ENCODE measurements around the gene GRK3.

Gene GRK3

GRCh38 chr22:25656724-25657123, 92.2 kb downstream of the GRK3 start:
- Histone ChIP-seq H3K27ac (ENCODE audit: low read length) (no peak overlapping the region), H3K27me3 (ENCODE audit: control insufficient read depth, insufficient read depth, low read length) (no peaks in the 10 kb centered on the region), H3K4me1 (ENCODE audit: control insufficient read depth, insufficient read depth, low read length) (no peaks in the 10 kb centered on the region), H3K4me3 (ENCODE audit: low read length) (no peak overlapping the region), H3K36me3 (ENCODE audit: control insufficient read depth, insufficient read depth, low read length) (no peaks in the 10 kb centered on the region), H3K9me3 (ENCODE audit: control insufficient read depth, insufficient read depth, low read length) (no peaks in the 10 kb centered on the region)
- no peak for DNase-seq (ENCODE audit: low read depth, low spot score)

- Histone ChIP-seq H3K36me3 (ENCODE audit: control insufficient read depth, insufficient read depth, low read length) (no peaks in the 10 kb centered on the region), H3K4me1 (ENCODE audit: control insufficient read depth, insufficient read depth, low read length) (no peaks in the 10 kb centered on the region), H3K27me3 (ENCODE audit: control insufficient read depth, insufficient read depth, low read length) (no peaks in the 10 kb centered on the region), H3K27ac (ENCODE audit: low read length) (no peak overlapping the region), H3K9me3 (ENCODE audit: control insufficient read depth, insufficient read depth, low read length) (no peaks in the 10 kb centered on the region), H3K4me3 (ENCODE audit: low read length) (no peak overlapping the region)
- no peak for DNase-seq (ENCODE audit: low read depth, low spot score)
- WGBS (ENCODE audit: insufficient coverage, insufficient read length), result 100% methylated on average over 1 of the region's 4 CpGs
Observed at GRCh38 chr22:25658633-25659032, 94.2 kb downstream of the GRK3 start.

- Histone ChIP-seq H3K36me3 (ENCODE audit: control insufficient read depth, insufficient read depth, low read length) (no peaks in the 10 kb centered on the region), H3K4me1 (ENCODE audit: control insufficient read depth, insufficient read depth, low read length) (no peaks in the 10 kb centered on the region), H3K9me3 (ENCODE audit: control insufficient read depth, insufficient read depth, low read length) (no peaks in the 10 kb centered on the region), H3K27ac (ENCODE audit: low read length) (no peak overlapping the region), H3K27me3 (ENCODE audit: control insufficient read depth, insufficient read depth, low read length) (no peaks in the 10 kb centered on the region), H3K4me3 (ENCODE audit: low read length) (no peak overlapping the region)
- DNase-seq (ENCODE audit: low read depth, low spot score), result no peak
- WGBS (ENCODE audit: insufficient coverage, insufficient read length), result no CpG with 5 or more reads among the region's 2 CpGs
Observed at GRCh38 chr22:25659413-25659812, 94.9 kb downstream of the GRK3 start.

DNA sequence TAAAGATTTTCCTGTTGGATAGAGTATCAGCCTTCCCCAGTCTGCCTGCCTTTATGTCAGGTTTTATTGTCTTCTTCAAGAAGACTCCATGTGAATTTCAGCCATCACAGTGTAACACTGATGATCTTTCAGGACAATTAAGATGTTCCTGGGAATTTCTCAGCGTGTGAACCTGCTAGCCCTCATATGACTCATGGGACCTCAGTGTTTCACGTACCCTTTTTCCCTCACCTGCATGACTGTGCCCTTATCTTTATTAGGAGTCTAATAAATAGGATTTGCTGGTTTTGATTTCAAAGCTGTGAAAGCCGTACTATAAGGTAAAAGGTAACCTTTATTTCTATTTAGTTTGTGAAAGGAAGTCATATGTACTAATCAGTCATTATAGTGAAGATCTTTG, 95.9 kb downstream of the GRK3 start:
- H3K4me3 ChIP-seq (ENCODE audit: low read length), result no peak overlapping the region
- H3K36me3 ChIP-seq (ENCODE audit: control insufficient read depth, insufficient read depth, low read length), result no peaks in the 10 kb centered on the region
- H3K27ac ChIP-seq (ENCODE audit: low read length), result no peak overlapping the region
- DNase-seq (ENCODE audit: low read depth, low spot score), result no peak
- no peaks in the 10 kb centered on the region for H3K9me3 ChIP-seq (ENCODE audit: control insufficient read depth, insufficient read depth, low read length)
- no peaks in the 10 kb centered on the region for H3K27me3 ChIP-seq (ENCODE audit: control insufficient read depth, insufficient read depth, low read length)
- WGBS (ENCODE audit: insufficient coverage, insufficient read length), result no CpG with 5 or more reads among the region's 3 CpGs
- H3K4me1 ChIP-seq (ENCODE audit: control insufficient read depth, insufficient read depth, low read length), result no peaks in the 10 kb centered on the region

DNA sequence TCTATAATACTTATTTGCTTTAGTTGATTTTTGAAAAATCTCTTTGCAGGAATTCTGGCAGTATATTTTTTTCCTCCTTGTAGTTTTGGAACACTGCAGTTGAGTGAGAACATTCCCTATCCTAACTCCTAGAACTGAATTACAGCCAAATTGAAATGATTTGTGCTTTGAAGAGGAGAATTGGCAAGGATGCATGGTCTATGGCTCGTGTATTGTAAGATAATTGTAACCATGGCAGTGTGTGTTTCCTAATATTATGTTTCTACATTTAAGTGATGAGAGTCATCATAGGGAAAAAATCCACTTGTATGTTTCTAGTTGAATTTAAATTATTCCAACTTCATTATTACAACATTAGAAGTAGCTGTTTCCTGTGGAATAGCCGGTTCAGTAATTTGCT, 96.6 kb downstream of the GRK3 start:
- Histone ChIP-seq H3K27me3 (ENCODE audit: control insufficient read depth, insufficient read depth, low read length) (no peaks in the 10 kb centered on the region), H3K4me3 (ENCODE audit: low read length) (no peak overlapping the region), H3K27ac (ENCODE audit: low read length) (no peak overlapping the region), H3K36me3 (ENCODE audit: control insufficient read depth, insufficient read depth, low read length) (no peaks in the 10 kb centered on the region), H3K9me3 (ENCODE audit: control insufficient read depth, insufficient read depth, low read length) (no peaks in the 10 kb centered on the region), H3K4me1 (ENCODE audit: control insufficient read depth, insufficient read depth, low read length) (no peaks in the 10 kb centered on the region)
- whole genome bisulfite sequencing (ENCODE audit: insufficient coverage, insufficient read length), result no CpG with 5 or more reads among the region's 2 CpGs
- DNase-seq (ENCODE audit: low read depth, low spot score), result no peak

GRCh38 chr22:25663654-25664053, 99.2 kb downstream of the GRK3 start:
- H3K36me3 ChIP-seq (ENCODE audit: control insufficient read depth, insufficient read depth, low read length), result no peaks in the 10 kb centered on the region
- no peak overlapping the region for H3K4me3 ChIP-seq (ENCODE audit: low read length)
- no peak overlapping the region for H3K27ac ChIP-seq (ENCODE audit: low read length)
- H3K9me3 ChIP-seq (ENCODE audit: control insufficient read depth, insufficient read depth, low read length), result no peaks in the 10 kb centered on the region
- H3K27me3 ChIP-seq (ENCODE audit: control insufficient read depth, insufficient read depth, low read length), result no peaks in the 10 kb centered on the region
- H3K4me1 ChIP-seq (ENCODE audit: control insufficient read depth, insufficient read depth, low read length), result no peaks in the 10 kb centered on the region
- no CpG with 5 or more reads among the region's 4 CpGs for WGBS (ENCODE audit: insufficient coverage, insufficient read length)
- no peak for DNase-seq (ENCODE audit: low read depth, low spot score)

GRCh38 chr22:25666308-25666707, 101.8 kb downstream of the GRK3 start:
- Histone ChIP-seq H3K27ac (ENCODE audit: low read length) (no peak overlapping the region), H3K4me1 (ENCODE audit: control insufficient read depth, insufficient read depth, low read length) (no peaks in the 10 kb centered on the region), H3K27me3 (ENCODE audit: control insufficient read depth, insufficient read depth, low read length) (no peaks in the 10 kb centered on the region), H3K9me3 (ENCODE audit: control insufficient read depth, insufficient read depth, low read length) (no peaks in the 10 kb centered on the region), H3K4me3 (ENCODE audit: low read length) (no peak overlapping the region), H3K36me3 (ENCODE audit: control insufficient read depth, insufficient read depth, low read length) (no peaks in the 10 kb centered on the region)
- WGBS (ENCODE audit: insufficient coverage, insufficient read length), result no CpG with 5 or more reads among the region's 8 CpGs
- DNase-seq (ENCODE audit: low read depth, low spot score), result no peak

- DNase-seq (ENCODE audit: low read depth, low spot score), result no peak
- Histone ChIP-seq H3K4me3 (ENCODE audit: low read length) (no peak overlapping the region), H3K27me3 (ENCODE audit: control insufficient read depth, insufficient read depth, low read length) (no peaks in the 10 kb centered on the region), H3K27ac (ENCODE audit: low read length) (no peak overlapping the region), H3K9me3 (ENCODE audit: control insufficient read depth, insufficient read depth, low read length) (no peaks in the 10 kb centered on the region), H3K4me1 (ENCODE audit: control insufficient read depth, insufficient read depth, low read length) (no peaks in the 10 kb centered on the region), H3K36me3 (ENCODE audit: control insufficient read depth, insufficient read depth, low read length) (no peaks in the 10 kb centered on the region)
- no CpG with 5 or more reads among the region's 2 CpGs for WGBS (ENCODE audit: insufficient coverage, insufficient read length)
Observed at GRCh38 chr22:25668437-25668836, 104.0 kb downstream of the GRK3 start.

DNA sequence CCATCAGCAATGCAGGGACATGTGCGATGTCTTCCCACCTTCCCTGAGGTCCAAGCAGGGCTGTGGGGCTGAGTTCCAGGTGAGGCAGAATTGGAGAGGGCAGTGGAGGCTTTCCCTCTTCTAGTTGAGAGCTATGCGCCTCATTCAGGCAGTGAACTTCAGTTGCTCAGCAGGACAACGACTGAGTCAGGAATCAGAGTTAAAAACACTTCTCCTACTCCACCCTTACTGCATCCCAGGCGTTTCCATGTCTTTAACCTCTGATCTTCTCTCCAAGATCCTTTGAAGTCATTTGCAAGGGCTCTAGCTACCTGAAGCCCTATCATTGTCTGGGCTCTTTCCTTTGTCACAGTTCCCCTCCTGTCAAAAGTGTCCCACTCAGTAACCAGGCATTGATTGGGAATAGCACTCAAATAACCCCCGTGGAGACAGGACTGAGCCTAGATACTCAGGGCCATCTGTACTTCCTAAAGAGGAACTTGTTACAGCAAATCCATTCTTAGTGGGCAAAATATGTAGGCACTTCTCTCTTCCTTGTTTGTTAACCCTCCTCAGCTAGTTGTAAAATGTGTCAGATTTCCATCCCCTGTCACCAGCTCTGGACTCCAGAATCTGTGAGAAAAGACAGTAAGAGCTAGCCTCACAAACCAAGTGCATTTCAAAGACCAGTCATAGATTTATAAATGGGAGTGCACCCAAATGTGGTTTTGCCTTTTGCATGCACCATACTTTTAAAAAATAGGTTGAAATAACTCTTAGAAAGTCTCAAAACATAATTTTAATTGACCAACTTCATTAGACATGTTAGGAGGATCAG, 105.0 kb downstream of the GRK3 start:
- H3K4me3 ChIP-seq (ENCODE audit: low read length), result no peak overlapping the region
- H3K4me1 ChIP-seq (ENCODE audit: control insufficient read depth, insufficient read depth, low read length), result no peaks in the 10 kb centered on the region
- no peaks in the 10 kb centered on the region for H3K9me3 ChIP-seq (ENCODE audit: control insufficient read depth, insufficient read depth, low read length)
- H3K36me3 ChIP-seq (ENCODE audit: control insufficient read depth, insufficient read depth, low read length), result no peaks in the 10 kb centered on the region
- H3K27me3 ChIP-seq (ENCODE audit: control insufficient read depth, insufficient read depth, low read length), result no peaks in the 10 kb centered on the region
- H3K27ac ChIP-seq (ENCODE audit: low read length), result no peak overlapping the region
- no CpG with 5 or more reads among the region's 5 CpGs for WGBS (ENCODE audit: insufficient coverage, insufficient read length)
- DNase-seq (ENCODE audit: low read depth, low spot score), result no peak

GRCh38 chr22:25670070-25670461, 105.6 kb downstream of the GRK3 start:
- H3K4me3 ChIP-seq (ENCODE audit: low read length), result no peak overlapping the region
- H3K27me3 ChIP-seq (ENCODE audit: control insufficient read depth, insufficient read depth, low read length), result no peaks in the 10 kb centered on the region
- DNase-seq (ENCODE audit: low read depth, low spot score), result no peak
- H3K36me3 ChIP-seq (ENCODE audit: control insufficient read depth, insufficient read depth, low read length), result no peaks in the 10 kb centered on the region
- no peaks in the 10 kb centered on the region for H3K9me3 ChIP-seq (ENCODE audit: control insufficient read depth, insufficient read depth, low read length)
- H3K4me1 ChIP-seq (ENCODE audit: control insufficient read depth, insufficient read depth, low read length), result 0 out of 2 replicates have a peak, but pooled peaks cover under 1% of the 10 kb centered on the region
- WGBS (ENCODE audit: insufficient coverage, insufficient read length), result no CpG with 5 or more reads among the region's 6 CpGs
- no peak overlapping the region for H3K27ac ChIP-seq (ENCODE audit: low read length)

Data from iPS DF 6.9 (cell line).